Fibroblast of lung (primary cell): ENCODE measurements around the gene PLOD3. TPM values are rescaled to one million over a fixed set of nuclear protein-coding genes. Genes with fewer than 3 reads are reported as not detected.

ENCODE experiments used
- DNase-seq, 2 donors: peaks; one replicate each; pipeline versions ENCODE4 v3.0.0 to v3.0.0-alpha.2; 2010; ENCODE audit warnings: low read depth in 2 of 2
- H2AFZ ChIP-seq: 2 replicates; pipeline ENCODE4 v1.5.1; 2012; ENCODE audit warnings: low read length, control low read depth, inconsistent platforms
- H3K27ac ChIP-seq: 2 replicates; pipeline ENCODE4 v1.5.1; 2011; ENCODE audit warnings: low read length, control low read depth; ENCODE audit not compliant: insufficient read depth
- H3K27me3 ChIP-seq: 2 replicates; pipeline ENCODE4 v1.5.1; 2011; ENCODE audit warnings: mild to moderate bottlenecking, low read length; ENCODE audit not compliant: control insufficient read depth, insufficient read depth
- H3K36me3 ChIP-seq: 2 replicates; pipeline ENCODE4 v1.5.1; 2011; ENCODE audit warnings: low read length; ENCODE audit not compliant: control insufficient read depth, insufficient read depth
- H3K4me1 ChIP-seq: 2 replicates; pipeline ENCODE4 v1.5.1; 2011; ENCODE audit warnings: low read length; ENCODE audit not compliant: control insufficient read depth, insufficient read depth; ENCODE audit errors: extremely low read depth
- H3K4me2 ChIP-seq: 2 replicates; pipeline ENCODE4 v1.5.1; 2011; ENCODE audit warnings: low read length, control low read depth; ENCODE audit not compliant: insufficient read depth; ENCODE audit errors: extremely low read depth
- H3K4me3 ChIP-seq, 4 experiments: fragments of 200-600 bp in 1 of 4; sonication (generic) in 1 of 4; replicated peaks in 1 of 4; 2 replicates each; pipeline ENCODE4 v1.5.1; 2011 to 2016; ENCODE audit warnings: low read length in 4 of 4, low read depth in 3 of 4, mild to moderate bottlenecking in 3 of 4, control low read depth in 2 of 4, inconsistent platforms in 1 of 4, mixed read lengths in 1 of 4; ENCODE audit not compliant: insufficient read depth in 1 of 4; ENCODE audit errors: control extremely low read depth in 1 of 4
- H3K79me2 ChIP-seq: 2 replicates; pipeline ENCODE4 v1.5.1; 2012; ENCODE audit warnings: mild to moderate bottlenecking, low read length, inconsistent platforms; ENCODE audit not compliant: control insufficient read depth, insufficient read depth
- H3K9ac ChIP-seq: 2 replicates; pipeline ENCODE4 v1.5.1; 2011; ENCODE audit warnings: mild to moderate bottlenecking, low read length, control low read depth; ENCODE audit not compliant: insufficient read depth
- H3K9me3 ChIP-seq: 2 replicates; pipeline ENCODE4 v1.5.1; 2012; ENCODE audit warnings: low read depth, low read length; ENCODE audit not compliant: control insufficient read depth, insufficient read depth
- H4K20me1 ChIP-seq: 2 replicates; pipeline ENCODE4 v1.5.1; 2011; ENCODE audit warnings: low read length; ENCODE audit not compliant: control insufficient read depth, insufficient read depth; ENCODE audit errors: extremely low read depth
- CTCF ChIP-seq, 2 donors: IDR thresholded peaks in 1 of 2; conservative IDR thresholded peaks in 1 of 2; 1 replicate in 1 of 2; 2 replicates in 1 of 2; pipeline ENCODE4 v1.5.1; 2011 to 2012; ENCODE audit warnings: low read length in 2 of 2, control low read depth in 1 of 2, inconsistent platforms in 1 of 2, low read depth in 1 of 2, mild to moderate bottlenecking in 1 of 2
- EZH2 ChIP-seq: IDR thresholded peaks from 2 replicates; pipeline ENCODE4 v1.5.1; 2012; ENCODE audit warnings: low read length, control low read depth, mild to moderate bottlenecking; ENCODE audit errors: missing control alignments
- polyA plus RNA-seq, 2 donors: library from polyadenylated mRNA; depleted of rRNA in 1 of 2; stranded (reverse) in 1 of 2; unstranded in 1 of 2; fragments of >200 nt; gene quantifications; 2 replicates each; pipeline ENCODE4 v1.2.1, GENCODE V29; 2011 to 2012; ENCODE audit warnings: missing spikeins in 1 of 2
- total RNA-seq: library from RNA; depleted of rRNA; stranded (reverse); fragments of >200 nt; gene quantifications from 2 replicates; pipeline ENCODE4 v1.2.1, GENCODE V29; 2014

The PLOD3 gene
- total and polyA plus RNA-seq, 2 donors (not counting 1 experiment from before 2014, with no cell fraction given), result 86.0 to 89.0 TPM

GRCh38 chr7:101160910-101161309 lies 56.5 kb downstream of the PLOD3 start:
- Histone ChIP-seq H4K20me1 (no peaks in the 10 kb centered on the region), H3K9ac (no peak overlapping the region), H3K27me3 (peaks cover 9% of the 10 kb centered on the region), H3K4me3 (no peak overlapping the region), H3K79me2 (peaks cover 3% of the 10 kb centered on the region), H2AFZ (no peak overlapping the region), H3K4me1 (peaks cover 6% of the 10 kb centered on the region), H3K9me3 (no peaks in the 10 kb centered on the region), H3K27ac (no peak overlapping the region), H3K36me3 (peaks cover 20% of the 10 kb centered on the region), H3K4me2 (no peak overlapping the region)
- DNase-seq, result no peak
- TF ChIP-seq EZH2 (no peak), CTCF (conservative IDR thresholded peaks at IDR 0.05 in 1 of 2, IDR thresholded peaks at IDR 0.05 in 1 of 2; ENCODE audit: low read depth in 1 of 2, low read length in 2 of 2) (no peak)

- no peaks in the 10 kb centered on the region for H3K9me3 ChIP-seq
- peaks cover 7% of the 10 kb centered on the region for H3K4me1 ChIP-seq
- no peak overlapping the region for H3K4me2 ChIP-seq
- H3K27ac ChIP-seq, result no peak overlapping the region
- H3K79me2 ChIP-seq, result peaks cover 11% of the 10 kb centered on the region
- TF ChIP-seq CTCF (conservative IDR thresholded peaks at IDR 0.05 in 1 of 2, IDR thresholded peaks at IDR 0.05 in 1 of 2; ENCODE audit: low read depth in 1 of 2, low read length in 2 of 2) (no peak), EZH2 (no peak)
- H3K27me3 ChIP-seq, result peaks cover 6% of the 10 kb centered on the region
- peaks cover 20% of the 10 kb centered on the region for H3K36me3 ChIP-seq
- H3K4me3 ChIP-seq, result no peak overlapping the region
- no peak overlapping the region for H3K9ac ChIP-seq
- H2AFZ ChIP-seq, result no peak overlapping the region
- no peaks in the 10 kb centered on the region for H4K20me1 ChIP-seq
- DNase-seq, result peak in 1 of 2 donors; percentile 38
These were observed 57.4 kb downstream of the PLOD3 start for GRCh38 chr7:101159696-101160674.

GRCh38 chr7:101156866-101157589 lies 60.4 kb downstream of the PLOD3 start:
- Histone ChIP-seq H3K4me3 (no peak overlapping the region), H3K9ac (no peak overlapping the region), H3K4me2 (no peak overlapping the region), H3K36me3 (peaks cover 20% of the 10 kb centered on the region), H3K9me3 (no peaks in the 10 kb centered on the region), H3K4me1 (peaks cover 7% of the 10 kb centered on the region), H4K20me1 (no peaks in the 10 kb centered on the region), H3K79me2 (peaks cover 11% of the 10 kb centered on the region), H2AFZ (no peak overlapping the region), H3K27ac (no peak overlapping the region), H3K27me3 (no peaks in the 10 kb centered on the region)
- DNase-seq, result no peak
- TF ChIP-seq CTCF (conservative IDR thresholded peaks at IDR 0.05 in 1 of 2, IDR thresholded peaks at IDR 0.05 in 1 of 2; ENCODE audit: low read depth in 1 of 2, low read length in 2 of 2) (no peak), EZH2 (no peak)
